AG09309 (cell line): ENCODE measurements around the gene SAG.
"Not testable (repeated sequence)": the region's sequence is repeated elsewhere in the genome, so short reads cannot be mapped to it uniquely, and the experiment has no call there.

Source experiments
- DNase-seq: peaks from one replicate; pipeline ENCODE4 v3.0.0-alpha.2; 2010; ENCODE audit warnings: low read depth
- H3K4me3 ChIP-seq: 2 replicates; pipeline ENCODE4 v1.5.1; 2011; ENCODE audit warnings: mild to moderate bottlenecking, low read depth, low read length, moderate library complexity; ENCODE audit not compliant: control insufficient read depth
- TF ChIP-seq, protein P1 (sequence below): IDR thresholded peaks from 2 replicates; pipeline ENCODE4 v1.5.1; 2011; ENCODE audit warnings: mild to moderate bottlenecking, low read depth, low read length, inconsistent platforms; ENCODE audit not compliant: insufficient read depth, control insufficient read depth; ENCODE audit errors: missing control alignments

Gene SAG

DNA sequence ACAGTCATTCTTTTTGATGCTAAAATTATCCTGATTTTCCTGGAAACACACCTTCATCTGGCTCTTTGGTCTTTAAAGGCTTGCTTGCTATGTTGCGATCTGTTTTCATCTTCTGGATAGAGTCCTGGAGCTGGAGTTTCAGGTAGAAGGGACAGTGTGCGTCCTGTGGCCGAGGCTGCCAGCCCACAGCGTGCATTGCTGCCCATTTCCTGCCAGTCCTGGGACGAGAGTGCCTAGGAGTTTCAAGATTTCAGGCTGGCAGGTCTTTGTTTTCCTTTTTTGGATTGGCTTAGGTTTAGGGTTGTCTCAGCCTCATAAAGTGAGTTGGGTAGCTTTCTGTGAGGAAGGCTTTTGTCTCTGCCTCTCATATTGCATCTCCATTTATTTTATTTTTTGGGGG lies 61.1 kb downstream of the SAG start:
- TF ChIP-seq, protein P1, sequence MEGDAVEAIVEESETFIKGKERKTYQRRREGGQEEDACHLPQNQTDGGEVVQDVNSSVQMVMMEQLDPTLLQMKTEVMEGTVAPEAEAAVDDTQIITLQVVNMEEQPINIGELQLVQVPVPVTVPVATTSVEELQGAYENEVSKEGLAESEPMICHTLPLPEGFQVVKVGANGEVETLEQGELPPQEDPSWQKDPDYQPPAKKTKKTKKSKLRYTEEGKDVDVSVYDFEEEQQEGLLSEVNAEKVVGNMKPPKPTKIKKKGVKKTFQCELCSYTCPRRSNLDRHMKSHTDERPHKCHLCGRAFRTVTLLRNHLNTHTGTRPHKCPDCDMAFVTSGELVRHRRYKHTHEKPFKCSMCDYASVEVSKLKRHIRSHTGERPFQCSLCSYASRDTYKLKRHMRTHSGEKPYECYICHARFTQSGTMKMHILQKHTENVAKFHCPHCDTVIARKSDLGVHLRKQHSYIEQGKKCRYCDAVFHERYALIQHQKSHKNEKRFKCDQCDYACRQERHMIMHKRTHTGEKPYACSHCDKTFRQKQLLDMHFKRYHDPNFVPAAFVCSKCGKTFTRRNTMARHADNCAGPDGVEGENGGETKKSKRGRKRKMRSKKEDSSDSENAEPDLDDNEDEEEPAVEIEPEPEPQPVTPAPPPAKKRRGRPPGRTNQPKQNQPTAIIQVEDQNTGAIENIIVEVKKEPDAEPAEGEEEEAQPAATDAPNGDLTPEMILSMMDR: no peak
- H3K4me3 ChIP-seq: no peak overlapping the region
- no peak for DNase-seq

DNA sequence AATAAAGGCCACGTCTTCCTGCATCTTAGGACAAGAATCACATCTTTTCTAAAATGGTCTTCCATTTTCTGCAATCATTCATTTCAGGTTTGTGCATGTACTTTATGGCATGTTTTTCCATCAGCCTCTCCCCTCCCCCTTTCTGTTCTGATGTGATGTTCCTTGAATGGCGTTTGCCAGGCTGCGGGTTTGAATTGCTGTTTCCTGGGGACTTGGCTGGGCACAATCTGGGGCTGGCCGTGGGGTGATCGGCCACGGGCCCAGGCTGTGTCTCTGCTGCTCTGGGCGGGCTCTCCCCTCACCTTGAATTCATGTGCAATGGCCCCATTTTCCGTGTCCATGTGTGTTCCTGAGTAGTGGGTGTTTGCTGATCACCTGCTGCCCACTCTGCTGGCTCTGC lies 61.8 kb downstream of the SAG start:
- TF ChIP-seq, protein P1: no peak
- DNase-seq: no peak

DNA sequence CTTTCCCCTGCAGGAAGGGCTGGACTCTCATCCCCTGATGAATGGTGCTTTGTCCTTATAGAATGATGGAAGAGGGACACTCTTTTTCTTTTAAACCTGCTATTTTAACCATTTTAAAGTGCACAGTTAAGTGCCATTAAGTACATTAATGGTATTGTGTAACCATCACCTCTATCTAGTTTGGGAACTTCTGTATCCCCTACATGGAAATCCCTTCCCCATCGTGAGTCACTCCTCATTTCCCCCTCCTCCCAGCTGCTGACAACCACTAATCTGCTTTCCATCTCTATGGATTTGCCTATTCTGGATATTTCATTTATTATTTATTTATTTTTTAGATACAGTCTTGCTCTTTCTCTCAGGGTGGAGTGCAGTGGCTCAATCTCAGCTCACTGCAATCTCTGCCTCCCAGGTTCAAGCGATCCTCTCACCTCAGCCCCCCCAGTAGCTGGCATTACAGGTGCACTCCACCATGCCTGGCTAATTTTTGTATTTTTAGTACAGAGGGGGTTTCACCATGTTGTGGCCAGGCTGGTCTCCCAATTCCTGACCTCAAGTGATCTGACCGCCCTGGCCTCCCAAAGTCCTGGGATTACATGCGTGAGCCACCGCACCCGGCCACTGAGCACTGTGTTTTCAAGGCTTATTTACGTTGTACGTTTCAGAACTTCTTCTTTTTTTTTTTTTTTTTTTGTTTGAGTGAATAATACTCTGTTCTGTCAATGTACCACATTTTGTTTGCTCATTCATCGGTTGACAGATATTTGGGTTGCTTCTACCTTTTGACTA lies 62.5 kb downstream of the SAG start:
- TF ChIP-seq, protein P1: no peak
- H3K4me3 ChIP-seq: no peak overlapping the region
- no peak for DNase-seq

More for the DNA sequence above, 61.8 kb downstream of the SAG start:
- no peak overlapping the region for H3K4me3 ChIP-seq

DNA sequence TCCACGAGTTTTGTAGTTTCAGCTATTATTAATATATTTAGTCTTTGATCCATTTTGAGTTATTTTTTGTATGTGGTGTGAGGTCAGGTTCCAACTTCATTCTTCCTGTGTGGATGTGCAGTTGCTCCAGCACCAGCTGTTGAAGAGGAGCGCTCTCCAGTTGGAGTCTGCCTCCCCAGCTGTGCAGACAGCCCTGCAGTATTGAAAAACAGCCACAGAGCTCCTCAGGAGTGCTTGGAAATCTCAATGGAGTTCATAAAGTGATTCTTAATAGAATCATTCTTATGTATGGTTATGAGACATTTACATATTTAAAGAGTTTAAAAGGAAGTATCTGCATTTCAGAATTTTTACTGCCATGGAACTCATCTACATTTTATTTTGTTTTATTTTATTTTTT lies 64.0 kb downstream of the SAG start:
- no peak for DNase-seq
- TF ChIP-seq, protein P1: no peak
- H3K4me3 ChIP-seq: no peak overlapping the region

DNA sequence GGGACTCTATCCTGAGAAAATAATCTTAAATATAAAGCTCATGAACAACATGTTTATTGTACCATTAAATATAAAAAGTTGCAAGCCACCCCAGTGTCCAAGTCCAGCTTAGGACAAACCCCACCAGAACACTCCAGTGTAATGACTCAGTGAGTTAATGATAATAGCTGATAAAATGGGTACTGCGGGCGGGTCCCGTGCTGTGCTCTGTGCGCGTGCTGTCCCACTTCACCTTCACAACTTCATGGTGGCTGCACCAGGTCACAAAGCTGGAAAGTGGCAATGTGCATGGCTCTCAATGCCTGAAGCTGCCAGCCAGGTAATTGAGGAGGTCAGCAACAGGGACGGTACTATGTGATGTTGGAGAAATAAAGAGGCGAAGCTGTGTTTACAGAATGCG lies 65.2 kb downstream of the SAG start:
- TF ChIP-seq, protein P1: no peak
- H3K4me3 ChIP-seq: no peak overlapping the region
- no peak for DNase-seq

DNA sequence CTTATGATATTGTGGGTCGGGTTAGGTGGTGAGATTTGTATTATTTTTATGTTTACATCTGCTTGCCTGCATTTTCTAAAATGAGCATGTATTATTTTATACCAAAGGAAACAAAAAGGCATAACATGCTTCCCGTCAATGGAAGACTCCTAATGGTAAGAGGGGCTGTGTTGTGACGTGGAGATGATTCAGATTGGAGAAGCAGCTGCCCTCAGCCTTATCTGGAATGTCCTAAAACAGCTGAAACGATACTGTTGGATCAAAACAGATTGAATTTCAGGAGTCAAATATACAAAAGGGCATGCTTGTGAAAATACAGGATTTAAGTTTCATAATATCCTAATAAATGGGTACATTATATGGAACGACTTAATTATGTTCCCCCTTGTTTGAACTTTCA lies 65.7 kb downstream of the SAG start:
- TF ChIP-seq, protein P1: no peak
- no peak for DNase-seq
- no peak overlapping the region for H3K4me3 ChIP-seq

DNA sequence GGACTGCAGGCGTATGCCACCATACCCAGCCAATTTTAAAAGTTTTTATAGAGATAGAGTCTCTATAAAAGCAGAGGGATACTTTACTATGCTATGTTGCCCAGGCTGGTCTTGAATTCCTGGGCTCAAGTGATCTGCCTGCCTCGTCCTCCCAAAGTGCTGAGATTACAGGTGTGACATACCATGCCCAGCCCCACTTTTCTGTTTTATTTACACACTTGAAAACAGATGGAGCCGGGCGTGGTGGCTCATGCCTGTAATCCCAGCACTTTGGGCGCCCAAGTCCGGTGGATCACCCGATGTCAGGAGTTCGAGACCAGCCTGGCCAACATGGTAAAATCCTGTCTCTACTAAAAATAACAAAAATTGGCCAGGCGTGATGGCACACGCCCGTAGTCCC lies 67.2 kb downstream of the SAG start:
- not testable (repeated sequence) for DNase-seq, H3K4me3 ChIP-seq
